Measurements from ENCODE around the gene TDP2.
"Not testable (repeated sequence)": the region's sequence is repeated elsewhere in the genome, so short reads cannot be mapped to it uniquely, and the experiment has no call there.

The TDP2 gene

GRCh38 chr6:24643920-24644319, 22.8 kb downstream of the TDP2 start:
- no peak for DNase-seq

GRCh38 chr6:24642061-24642460, 24.6 kb downstream of the TDP2 start:
- DNase-seq: no peak

- not testable (repeated sequence) for DNase-seq
Measured at GRCh38 chr6:24640631-24641030, 26.1 kb downstream of the TDP2 start.

GRCh38 chr6:24640166-24640565, 26.5 kb downstream of the TDP2 start:
- no peak for DNase-seq

GRCh38 chr6:24636681-24637080, 30.0 kb downstream of the TDP2 start:
- no peak for DNase-seq

- DNase-seq: no peak
Measured at GRCh38 chr6:24632573-24632972, 34.1 kb downstream of the TDP2 start.

- no peak for DNase-seq
Measured at GRCh38 chr6:24631671-24632070, 35.0 kb downstream of the TDP2 start.

- no peak for DNase-seq
Measured at GRCh38 chr6:24630856-24631505, 35.7 kb downstream of the TDP2 start.

- DNase-seq: no peak
Measured at GRCh38 chr6:24621626-24622289, 44.9 kb downstream of the TDP2 start.

- DNase-seq: no peak
Measured at GRCh38 chr6:24620637-24621036, 46.1 kb downstream of the TDP2 start.

- no peak for DNase-seq
Measured at GRCh38 chr6:24619661-24620060, 47.0 kb downstream of the TDP2 start.

GRCh38 chr6:24614648-24615047, 52.1 kb downstream of the TDP2 start:
- no peak for DNase-seq

GRCh38 chr6:24614043-24614420, 52.7 kb downstream of the TDP2 start:
- no peak for DNase-seq

GRCh38 chr6:24613361-24614042, 53.2 kb downstream of the TDP2 start:
- no peak for DNase-seq

- no peak for DNase-seq
Measured at GRCh38 chr6:24610672-24611071, 56.0 kb downstream of the TDP2 start.

- DNase-seq: no peak
Measured at GRCh38 chr6:24607310-24608105, 59.2 kb downstream of the TDP2 start.

- DNase-seq: no peak
Measured at GRCh38 chr6:24606200-24606930, 60.3 kb downstream of the TDP2 start.

- no peak for DNase-seq
Measured at GRCh38 chr6:24603241-24603640, 63.5 kb downstream of the TDP2 start.

GRCh38 chr6:24600903-24601302, 65.8 kb downstream of the TDP2 start:
- DNase-seq: no peak

All from fibroblast of skin of right quadriceps (primary cell).